Measurements from ENCODE around the gene CD1E.

The CD1E gene

GRCh38 chr1:158324395-158324794 lies 29.3 kb upstream of the CD1E start:
- TF ChIP-seq EZH2phosphoT487 (IDR thresholded peaks at IDR 0.05; ENCODE audit: low read depth): 0 out of 2 replicates have a peak, but pooled peaks have one; percentile 39
- no peak for TF ChIP-seq CTCF (IDR thresholded peaks at IDR 0.05; ENCODE audit: low read depth, low read length)
- Histone ChIP-seq H2AFZ (ENCODE audit: low read depth, low read length) (no peak overlapping the region), H3K36me3 (replicated peaks; ENCODE audit: low read depth, low read length) (peaks cover 27% of the 10 kb centered on the region), H3K4me3 (ENCODE audit: low read length) (peak overlapping the region; percentile 36), H3K27ac (ENCODE audit: low read length) (peak overlapping the region; percentile 57), H3K27me3 (ENCODE audit: low read depth, low read length) (no peaks in the 10 kb centered on the region), H4K20me1 (ENCODE audit: insufficient read depth, low read length) (no peaks in the 10 kb centered on the region), H3K79me2 (ENCODE audit: low read length) (no peaks in the 10 kb centered on the region), H3K9me3 (ENCODE audit: insufficient read depth, low read length) (peaks cover 23% of the 10 kb centered on the region), H3K4me2 (ENCODE audit: low read length) (peak overlapping the region; percentile 49), H3K9ac (ENCODE audit: low read length) (peak overlapping the region; percentile 5; the same call in 1 of the 2 replicates), H3K4me1 (ENCODE audit: low read length) (peaks cover 36% of the 10 kb centered on the region)

- H3K27me3 ChIP-seq (ENCODE audit: low read depth, low read length): peaks cover 4% of the 10 kb centered on the region
- H2AFZ ChIP-seq (ENCODE audit: low read depth, low read length): no peak overlapping the region
- peaks cover 40% of the 10 kb centered on the region for H3K4me1 ChIP-seq (ENCODE audit: low read length)
- no peak overlapping the region for H3K27ac ChIP-seq (ENCODE audit: low read length)
- no peak overlapping the region for H3K9ac ChIP-seq (ENCODE audit: low read length)
- no peak overlapping the region for H3K4me2 ChIP-seq (ENCODE audit: low read length)
- H3K36me3 ChIP-seq (replicated peaks; ENCODE audit: low read depth, low read length): peaks cover 22% of the 10 kb centered on the region
- no peak overlapping the region for H3K4me3 ChIP-seq (ENCODE audit: low read length)
- no peak for TF ChIP-seq CTCF (IDR thresholded peaks at IDR 0.05; ENCODE audit: low read depth, low read length)
- no peak for TF ChIP-seq EZH2phosphoT487 (IDR thresholded peaks at IDR 0.05; ENCODE audit: low read depth)
- no peaks in the 10 kb centered on the region for H3K79me2 ChIP-seq (ENCODE audit: low read length)
- H4K20me1 ChIP-seq (ENCODE audit: insufficient read depth, low read length): no peaks in the 10 kb centered on the region
- peaks cover 22% of the 10 kb centered on the region for H3K9me3 ChIP-seq (ENCODE audit: insufficient read depth, low read length)
These were observed 26.2 kb upstream of the CD1E start for GRCh38 chr1:158327481-158327880.

GRCh38 chr1:158328426-158328825 lies 25.3 kb upstream of the CD1E start:
- TF ChIP-seq EZH2phosphoT487 (IDR thresholded peaks at IDR 0.05; ENCODE audit: low read depth) (no peak), CTCF (IDR thresholded peaks at IDR 0.05; ENCODE audit: low read depth, low read length) (no peak)

GRCh38 chr1:158329300-158329699 lies 24.4 kb upstream of the CD1E start:
- H3K9me3 ChIP-seq (ENCODE audit: insufficient read depth, low read length): peaks cover 4% of the 10 kb centered on the region
- peaks cover 47% of the 10 kb centered on the region for H3K4me1 ChIP-seq (ENCODE audit: low read length)
- H3K27ac ChIP-seq (ENCODE audit: low read length): no peak overlapping the region

More at GRCh38 chr1:158328426-158328825, 25.3 kb upstream of the CD1E start:
- Histone ChIP-seq H3K36me3 (replicated peaks; ENCODE audit: low read depth, low read length) (peaks cover 12% of the 10 kb centered on the region), H3K27me3 (ENCODE audit: low read depth, low read length) (peaks cover 4% of the 10 kb centered on the region), H3K9ac (ENCODE audit: low read length) (no peak overlapping the region), H3K9me3 (ENCODE audit: insufficient read depth, low read length) (peaks cover 12% of the 10 kb centered on the region), H3K4me3 (ENCODE audit: low read length) (no peak overlapping the region), H3K27ac (ENCODE audit: low read length) (no peak overlapping the region), H4K20me1 (ENCODE audit: insufficient read depth, low read length) (no peaks in the 10 kb centered on the region), H3K4me2 (ENCODE audit: low read length) (no peak overlapping the region), H2AFZ (ENCODE audit: low read depth, low read length) (no peak overlapping the region), H3K79me2 (ENCODE audit: low read length) (no peaks in the 10 kb centered on the region), H3K4me1 (ENCODE audit: low read length) (peaks cover 46% of the 10 kb centered on the region)

More at GRCh38 chr1:158329300-158329699, 24.4 kb upstream of the CD1E start:
- no peaks in the 10 kb centered on the region for H3K79me2 ChIP-seq (ENCODE audit: low read length)
- H3K4me2 ChIP-seq (ENCODE audit: low read length): peak overlapping the region; percentile 38
- H3K36me3 ChIP-seq (replicated peaks; ENCODE audit: low read depth, low read length): peaks cover 4% of the 10 kb centered on the region
- no peak overlapping the region; the same call in 1 of the 2 replicates for H2AFZ ChIP-seq (ENCODE audit: low read depth, low read length)
- H3K4me3 ChIP-seq (ENCODE audit: low read length): 0 out of 2 replicates have a peak overlapping the region, but pooled peaks have one; percentile 5
- no peak for TF ChIP-seq EZH2phosphoT487 (IDR thresholded peaks at IDR 0.05; ENCODE audit: low read depth)
- no peak for TF ChIP-seq CTCF (IDR thresholded peaks at IDR 0.05; ENCODE audit: low read depth, low read length)
- no peaks in the 10 kb centered on the region for H4K20me1 ChIP-seq (ENCODE audit: insufficient read depth, low read length)
- H3K9ac ChIP-seq (ENCODE audit: low read length): no peak overlapping the region
- peaks cover 4% of the 10 kb centered on the region for H3K27me3 ChIP-seq (ENCODE audit: low read depth, low read length)

All from OCI-LY3 (cell line).